K562 (cell line): ENCODE measurements around the gene MYH11. TPM values are rescaled to one million over a fixed set of nuclear protein-coding genes. Genes with fewer than 3 reads are reported as not detected.

ENCODE experiments used
- ATAC-seq: fragments of 200-7000 bp; cut with Tn5 transposase; 3 replicates; pipeline ENCODE4 v1.9.1; 2020; ENCODE audit warnings: moderate library complexity
- BruUV-seq: library from RNA; stranded (reverse); fragments of 400-500 nt; replicated peaks from 2 replicates; lab custom pipeline; 2021; lab: Mats Ljungman, UMichigan
- CTCF ChIA-PET: fragments of 300-600 bp; formaldehyde crosslinking; extraction: SDS; loops from one replicate; lab custom pipeline; 2021; ENCODE audit warnings: low intra/inter-chr PET ratio; lab: Yijun Ruan, JAX
- POLR2A ChIA-PET: fragments of 300-600, 350-650 bp; sonication (Branson Sonifier 250); formaldehyde crosslinking; extraction: SDS; loops from one replicate; lab custom pipeline; 2021; ENCODE audit warnings: antibody characterized with exemption, inconsistent platforms; lab: Yijun Ruan, JAX
- DNase-seq, 4 experiments: peaks; one replicate each; pipeline versions ENCODE4 v3.0.0 to v3.0.0-alpha.2; 2011 to 2018; ENCODE audit warnings: low spot score in 3 of 4, mixed read lengths in 3 of 4; ENCODE audit errors: extremely low read depth in 1 of 4
- FAIRE-seq: peaks from 2 replicates; lab custom pipeline; 2011; peaks lifted over from hg19 to GRCh38; lab: Jason Lieb, UNC
- H2AFZ ChIP-seq: 2 replicates; pipeline ENCODE4 v1.6.0; 2011; ENCODE audit warnings: low read depth, low read length, control low read depth, inconsistent platforms
- H3K27ac ChIP-seq: fragments of 200-600 bp; 3 replicates; pipeline ENCODE4 v1.8.0; 2011; ENCODE audit warnings: low read depth, mild to moderate bottlenecking, control low read depth, inconsistent platforms, low read length, moderate library complexity, mixed read lengths; ENCODE audit errors: extremely low read depth
- H3K27me3 ChIP-seq, 2 experiments: fragments of 300-600 bp in 1 of 2; 2 replicates in 1 of 2; 3 replicates in 1 of 2; pipeline versions ENCODE4 v1.6.0 to v1.8.0; 2011; ENCODE audit warnings: inconsistent platforms in 2 of 2, low read length in 2 of 2, mild to moderate bottlenecking in 1 of 2, mixed read lengths in 1 of 2, moderate library complexity in 1 of 2; ENCODE audit not compliant: control insufficient read depth in 2 of 2, insufficient read depth in 2 of 2
- H3K36me3 ChIP-seq: fragments of 300-600 bp; 3 replicates; pipeline ENCODE4 v1.8.0; 2011; ENCODE audit warnings: mild to moderate bottlenecking, low read length, inconsistent platforms; ENCODE audit not compliant: control insufficient read depth, insufficient read depth
- H3K4me1 ChIP-seq, 2 experiments: fragments of 200-600 bp in 1 of 2; replicated peaks in 1 of 2; 2 replicates in 1 of 2; 3 replicates in 1 of 2; pipeline versions ENCODE4 v1.5.1 to v1.8.0; 2011; ENCODE audit warnings: inconsistent platforms in 2 of 2, low read length in 2 of 2, mild to moderate bottlenecking in 1 of 2, mixed read lengths in 1 of 2, moderate library complexity in 1 of 2; ENCODE audit not compliant: control insufficient read depth in 2 of 2, insufficient read depth in 2 of 2
- H3K4me2 ChIP-seq: 2 replicates; pipeline ENCODE4 v1.6.1; 2011; ENCODE audit warnings: low read length, control low read depth, inconsistent platforms, mixed read lengths; ENCODE audit not compliant: insufficient read depth
- H3K4me3 ChIP-seq: fragments of 200-600 bp; sonication (generic), shearing (Covaris generic); 2 replicates; pipeline ENCODE4 v1.5.1; 2016; ENCODE audit warnings: control low read depth, inconsistent platforms
- H3K79me2 ChIP-seq: fragments of 200-600 bp; 3 replicates; pipeline ENCODE4 v1.8.0; 2011; ENCODE audit warnings: low read length, inconsistent platforms; ENCODE audit not compliant: control insufficient read depth, insufficient read depth
- H3K9ac ChIP-seq, 2 experiments: 2 replicates each; pipeline versions ENCODE4 v1.6.0 to v1.6.1; 2011; ENCODE audit warnings: low read depth in 2 of 2, low read length in 2 of 2, control low read depth in 1 of 2, inconsistent platforms in 1 of 2, mild to moderate bottlenecking in 1 of 2, mixed read lengths in 1 of 2; ENCODE audit not compliant: insufficient read depth in 1 of 2
- H3K9me1 ChIP-seq: one replicate; pipeline ENCODE4 v1.6.0; 2011; ENCODE audit warnings: inconsistent platforms, mild to moderate bottlenecking, low read length, moderate library complexity; ENCODE audit not compliant: control insufficient read depth, insufficient read depth
- H3K9me3 ChIP-seq: replicated peaks from 2 replicates; pipeline ENCODE4 v1.5.1; 2011; ENCODE audit warnings: low read depth, low read length, inconsistent platforms; ENCODE audit not compliant: control insufficient read depth, insufficient read depth
- H4K20me1 ChIP-seq: replicated peaks from 2 replicates; pipeline ENCODE4 v1.6.1; 2011; ENCODE audit warnings: low read length, inconsistent platforms, mixed read lengths; ENCODE audit not compliant: control insufficient read depth, insufficient read depth
- BRD4 ChIP-seq: fragments of 200-600 bp; sonication (generic); IDR thresholded peaks from 2 replicates; pipeline ENCODE4 v1.6.1; 2017; ENCODE audit warnings: inconsistent platforms
- EP400 ChIP-seq: fragments of 450-650 bp; IDR thresholded peaks from 2 replicates; pipeline ENCODE4 v1.6.1; 2017; ENCODE audit warnings: antibody characterized with exemption, mild to moderate bottlenecking, moderate library complexity
- MTA1 ChIP-seq: fragments of 450-650 bp; IDR thresholded peaks from 2 replicates; pipeline ENCODE4 v1.6.1; 2017; ENCODE audit warnings: borderline replicate concordance
- NRF1 ChIP-seq, 2 experiments: fragments of 450-650 bp; IDR thresholded peaks in 1 of 2; conservative IDR thresholded peaks in 1 of 2; 2 replicates each; pipeline ENCODE4 v1.6.1; 2014; ENCODE audit warnings: mild to moderate bottlenecking in 2 of 2
- PTBP1 ChIP-seq: fragments of 200-400 bp; formaldehyde crosslinking; IDR thresholded peaks from 2 replicates; pipeline ENCODE4 v1.6.1; 2017; ENCODE audit warnings: low read depth, low read length
- SMAD2 ChIP-seq: fragments of 150-350 bp; IDR thresholded peaks from 2 replicates; pipeline ENCODE4 v1.6.1; 2014; ENCODE audit warnings: low read depth, mild to moderate bottlenecking, low read length
- SRSF7 ChIP-seq: fragments of 200-400 bp; formaldehyde crosslinking; optimal IDR thresholded peaks from 2 replicates; pipeline ENCODE3; 2017; ENCODE audit warnings: mild to moderate bottlenecking, low read depth, low read length
- TBL1XR1 ChIP-seq, 2 experiments: IDR thresholded peaks; 2 replicates each; pipeline ENCODE4 v1.6.1; 2012; ENCODE audit warnings: improper control_type of control experiment in 2 of 2, low read length in 2 of 2, mild to moderate bottlenecking in 1 of 2
- ZFX ChIP-seq: sonication (generic); formaldehyde crosslinking; IDR thresholded peaks from 2 replicates; pipeline ENCODE4 v1.8.0; 2022; ENCODE audit warnings: mild to moderate bottlenecking, missing genetic modification reagents, moderate library complexity
- ZKSCAN8 ChIP-seq: fragments of 200-800 bp; sonication (Bioruptor generic); IDR thresholded peaks from 2 replicates; pipeline ENCODE4 v1.6.1; 2016; ENCODE audit warnings: missing genetic modification characterization, missing compliant biosample characterization
- ZNF507 ChIP-seq: conservative IDR thresholded peaks from 2 replicates; pipeline ENCODE4 v1.6.1; 2017; ENCODE audit warnings: missing genetic modification characterization, missing compliant biosample characterization
- WGBS: fragments of 100-300 bp; shearing (Covaris generic); methylation state at CpG from one replicate; pipeline ENCODE4 v1.1.6; 2016; ENCODE audit warnings: low coverage, mixed read lengths; ENCODE audit not compliant: insufficient coverage; ENCODE audit errors: missing lambda C conversion rate; 5-methylcytosine and 5-hydroxymethylcytosine counted together
- in situ Hi-C: fragments of 300-500 bp; cut with MboI; formaldehyde crosslinking; loops from 4 replicates; pipeline ENCODE4 v1.15.0; 2018; ENCODE audit warnings: inconsistent platforms, mixed read lengths
- intact Hi-C: fragments of 100-400 bp; cut with micrococcal nuclease; formaldehyde crosslinking; loops from 2 replicates; pipeline ENCODE4 v1.14.2; 2022
- polyA plus RNA-seq, 8 experiments: library from polyadenylated mRNA; depleted of rRNA in 4 of 8; stranded (reverse) in 5 of 8; unstranded in 3 of 8; fragments of >200 nt; fragmentation: Nextera tagmentation in 2 of 8; fragmentation: Illumina TruSeq in 1 of 8; extraction: Ambion mirVana in 2 of 8; extraction: Trizol in 1 of 8; gene quantifications; 2 replicates each; pipeline versions ENCODE4 v1.2.1 to v1.2.3, GENCODE V29; 2011 to 2014; ENCODE audit warnings: inconsistent platforms in 1 of 8, missing spikeins in 1 of 8
- total RNA-seq, 7 experiments: library from RNA; depleted of rRNA in 6 of 7; stranded (reverse); fragments of >200 nt in 6 of 7; fragmentation: Illumina TruSeq in 2 of 7; extraction: Trizol in 2 of 7; gene quantifications; 2 replicates each; pipeline versions ENCODE4 v1.2.1 to v1.2.3, GENCODE V29; 2011 to 2021; ENCODE audit warnings: low replicate concordance in 1 of 7
- TF ChIP-seq, protein P1 (sequence below): sonication (generic); formaldehyde crosslinking; IDR thresholded peaks from 2 replicates; pipeline ENCODE4 v1.8.0; 2022; ENCODE audit warnings: missing genetic modification reagents, mild to moderate bottlenecking, moderate library complexity, borderline replicate concordance
- TF ChIP-seq, protein P2 (sequence below): sonication (generic); formaldehyde crosslinking; IDR thresholded peaks from 2 replicates; pipeline ENCODE4 v1.8.0; 2022; ENCODE audit warnings: mild to moderate bottlenecking, missing genetic modification reagents, borderline replicate concordance

The MYH11 gene
- total and polyA plus RNA-seq, 9 of the 15 experiments (the other 6 are each of a cell fraction or from before 2014, with no cell fraction given), result 0.05 to 0.47 (median 0.08) TPM; not detected in 5

DNA sequence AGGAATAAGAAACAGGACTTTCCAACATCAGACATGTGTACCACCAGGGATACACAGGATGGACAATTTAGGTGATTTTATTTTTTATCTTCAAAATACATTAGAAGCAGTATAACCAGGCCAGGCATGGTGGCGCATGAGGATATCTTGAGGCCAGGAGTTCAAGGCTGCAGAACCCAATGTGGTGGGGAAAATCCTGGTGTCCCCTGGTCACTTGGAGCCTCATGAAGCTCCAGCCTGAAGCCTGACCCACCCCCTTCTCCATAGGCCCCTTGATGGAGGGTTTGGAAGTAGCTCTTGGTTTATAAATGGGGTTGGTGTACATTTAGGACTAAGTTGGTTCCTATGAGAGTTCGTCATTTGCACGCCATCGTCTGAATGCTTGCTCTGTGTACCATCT, 88.6 kb downstream of the MYH11 start:
- in situ Hi-C loops, result no loop called here
- Histone ChIP-seq H2AFZ (no peak overlapping the region), H3K4me1 (no peaks in the 10 kb centered on the region; a peak in 1 of 5 replicates), H3K4me3 (no peak overlapping the region), H3K36me3 (no peaks in the 10 kb centered on the region), H3K4me2 (no peak overlapping the region), H4K20me1 (no peaks in the 10 kb centered on the region), H3K27ac (no peak overlapping the region), H3K9me1 (no peaks in the 10 kb centered on the region), H3K27me3 (peaks cover 11 to 22% of the 10 kb centered on the region in 2 experiments), H3K9me3 (no peaks in the 10 kb centered on the region), H3K79me2 (no peaks in the 10 kb centered on the region), H3K9ac (no peak overlapping the region)
- 25% methylated on average over 4 of the region's 4 CpGs for WGBS
- intact Hi-C loops, result loop anchor here (5.0 kb wide), 1 partner anchor 424 kb away; no protein-coding TSS in a partner anchor
- ChIA-PET CTCF (no interaction called here), POLR2A (no interaction called here)
- ATAC-seq (no peak), FAIRE-seq (no peak), DNase-seq (no peak)
- no peak for TF ChIP-seq NRF1 (conservative IDR thresholded peaks at IDR 0.05 in 1 of 2, IDR thresholded peaks at IDR 0.05 in 1 of 2)
- BruUV-seq, result no TSS peak

DNA sequence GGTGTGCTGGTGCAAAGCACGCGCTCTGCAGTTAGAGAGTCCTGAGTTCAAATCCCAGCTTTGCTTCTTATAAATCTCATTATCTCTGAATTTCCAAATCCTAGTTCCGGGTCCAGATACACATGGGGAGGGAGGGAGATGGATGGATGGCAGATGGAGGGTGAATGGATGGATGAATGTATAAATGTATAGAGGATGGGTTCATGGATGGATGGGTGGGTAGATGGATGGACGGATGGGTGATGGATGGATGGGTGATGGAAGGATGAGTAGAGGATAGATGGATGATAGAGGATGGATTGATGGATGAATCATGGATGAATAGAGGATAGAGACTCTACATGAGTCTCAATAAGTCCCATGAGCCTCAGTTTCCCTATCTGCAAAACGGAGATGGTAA, 89.9 kb downstream of the MYH11 start:
- intact Hi-C loops, result loop anchor here (1.0 to 5.0 kb wide), 2 partner anchors 360 to 425 kb away; no protein-coding TSS in a partner anchor
- no peak for ATAC-seq
- no peak for FAIRE-seq
- TF ChIP-seq SRSF7, result no peak
- TF ChIP-seq, protein P1, sequence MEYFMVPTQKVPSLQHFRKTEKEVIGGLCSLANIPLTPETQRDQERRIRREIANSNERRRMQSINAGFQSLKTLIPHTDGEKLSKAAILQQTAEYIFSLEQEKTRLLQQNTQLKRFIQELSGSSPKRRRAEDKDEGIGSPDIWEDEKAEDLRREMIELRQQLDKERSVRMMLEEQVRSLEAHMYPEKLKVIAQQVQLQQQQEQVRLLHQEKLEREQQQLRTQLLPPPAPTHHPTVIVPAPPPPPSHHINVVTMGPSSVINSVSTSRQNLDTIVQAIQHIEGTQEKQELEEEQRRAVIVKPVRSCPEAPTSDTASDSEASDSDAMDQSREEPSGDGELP (CRISPR knock-in tag), result no peak
- TF ChIP-seq BRD4, result no peak
- no peak for TF ChIP-seq TBL1XR1 (IDR thresholded peaks at IDR 0.05; ENCODE audit: low read length in 2 of 2)
- no peak for TF ChIP-seq SMAD2
- no peak for TF ChIP-seq EP400
- TF ChIP-seq PTBP1, result no peak
- TF ChIP-seq ZNF507 (tag), result no peak
- TF ChIP-seq MTA1, result no peak
- TF ChIP-seq, protein P2, sequence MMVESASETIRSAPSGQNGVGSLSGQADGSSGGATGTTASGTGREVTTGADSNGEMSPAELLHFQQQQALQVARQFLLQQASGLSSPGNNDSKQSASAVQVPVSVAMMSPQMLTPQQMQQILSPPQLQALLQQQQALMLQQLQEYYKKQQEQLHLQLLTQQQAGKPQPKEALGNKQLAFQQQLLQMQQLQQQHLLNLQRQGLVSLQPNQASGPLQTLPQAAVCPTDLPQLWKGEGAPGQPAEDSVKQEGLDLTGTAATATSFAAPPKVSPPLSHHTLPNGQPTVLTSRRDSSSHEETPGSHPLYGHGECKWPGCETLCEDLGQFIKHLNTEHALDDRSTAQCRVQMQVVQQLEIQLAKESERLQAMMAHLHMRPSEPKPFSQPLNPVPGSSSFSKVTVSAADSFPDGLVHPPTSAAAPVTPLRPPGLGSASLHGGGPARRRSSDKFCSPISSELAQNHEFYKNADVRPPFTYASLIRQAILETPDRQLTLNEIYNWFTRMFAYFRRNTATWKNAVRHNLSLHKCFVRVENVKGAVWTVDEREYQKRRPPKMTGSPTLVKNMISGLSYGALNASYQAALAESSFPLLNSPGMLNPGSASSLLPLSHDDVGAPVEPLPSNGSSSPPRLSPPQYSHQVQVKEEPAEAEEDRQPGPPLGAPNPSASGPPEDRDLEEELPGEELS (CRISPR knock-in tag), result no peak
- no peak for TF ChIP-seq ZKSCAN8 (CRISPR knock-in tag)
- TF ChIP-seq ZFX (CRISPR knock-in tag), result no peak

More for the DNA sequence above, 89.9 kb downstream of the MYH11 start:
- no peak overlapping the region for H3K4me3 ChIP-seq
- DNase-seq, result no peak
- no peak overlapping the region for H3K27ac ChIP-seq
- H3K4me1 ChIP-seq, result no peaks in the 10 kb centered on the region; a peak in 1 of 5 replicates
- H4K20me1 ChIP-seq, result no peaks in the 10 kb centered on the region
- H3K9me3 ChIP-seq, result no peaks in the 10 kb centered on the region
- ChIA-PET CTCF (interaction anchor here (2.2 kb wide), 1 partner anchor 361 kb away, joined by 17 read pairs; no protein-coding TSS in a partner anchor), POLR2A (no interaction called here)
- no peak overlapping the region for H3K4me2 ChIP-seq
- peaks cover 11 to 21% of the 10 kb centered on the region in 2 experiments; a peak in 4 of 5 replicates for H3K27me3 ChIP-seq
- BruUV-seq, result no TSS peak
- H3K9ac ChIP-seq, result no peak overlapping the region
- no peaks in the 10 kb centered on the region for H3K36me3 ChIP-seq
- 7% methylated on average over 5 of the region's 5 CpGs for WGBS
- H3K9me1 ChIP-seq, result no peaks in the 10 kb centered on the region
- no peak overlapping the region for H2AFZ ChIP-seq
- in situ Hi-C loops, result no loop called here
- H3K79me2 ChIP-seq, result no peaks in the 10 kb centered on the region
